HCT116 (cell line): ENCODE results near the gene RAB31. TPM values are rescaled to one million over a fixed set of nuclear protein-coding genes. Genes with fewer than 3 reads are reported as not detected.

Experiments used
- ATAC-seq: fragments of 200-7000 bp; cut with Tn5 transposase; 2 replicates; pipeline ENCODE4 v1.9.1; 2020; ENCODE audit warnings: mild to moderate bottlenecking, moderate library complexity
- BruUV-seq: library from RNA; stranded (reverse); fragments of 400-500 nt; replicated peaks from 2 replicates; lab custom pipeline; 2021; lab: Mats Ljungman, UMichigan
- CTCF ChIA-PET: fragments of 300-600 bp; sonication (Branson Sonifier 250); formaldehyde crosslinking; loops from one replicate; lab custom pipeline; 2021; ENCODE audit warnings: antibody characterized with exemption; lab: Charles Lee
- POLR2A ChIA-PET: fragments of 300-600, 350-600 bp; sonication (Branson Sonifier 250); formaldehyde crosslinking; loops from one replicate; lab custom pipeline; 2021; ENCODE audit warnings: antibody characterized with exemption; lab: Charles Lee
- RAD21 ChIA-PET, 2 experiments: fragments of 300-600 bp; sonication (Branson Sonifier 250); formaldehyde crosslinking; loops; one replicate each; lab custom pipeline; 2023; ENCODE audit warnings: low total read pairs in 2 of 2; ENCODE audit not compliant: uncharacterized antibody in 2 of 2, unreplicated experiment in 2 of 2, low non-redundant PET in 1 of 2; lab: Charles Lee
- DNase-seq: peaks from one replicate; pipeline ENCODE4 v3.0.0-alpha.2; 2010; ENCODE audit warnings: low read depth, low spot score
- H2AFZ ChIP-seq: fragments of 200-600 bp; shearing (Covaris generic), sonication (generic); 2 replicates; pipeline ENCODE4 v1.6.1; 2017; ENCODE audit warnings: low read depth, mixed run types, mixed read lengths, antibody characterized with exemption, low read length; ENCODE audit not compliant: poor library complexity, severe bottlenecking
- H3K27ac ChIP-seq: 2 replicates; pipeline ENCODE4 v1.5.1; 2012; ENCODE audit warnings: low read depth, low read length
- H3K27me3 ChIP-seq: fragments of 200-600 bp; sonication (generic); 2 replicates; pipeline ENCODE4 v1.6.1; 2016; ENCODE audit warnings: mixed run types, low read length, mixed read lengths; ENCODE audit not compliant: insufficient read depth
- H3K36me3 ChIP-seq, 2 experiments: fragments of 200-500 bp in 1 of 2; fragments of 200-600 bp in 1 of 2; sonication (Bioruptor generic) in 1 of 2; sonication (generic) in 1 of 2; 2 replicates each; pipeline versions ENCODE4 v1.5.1 to v1.6.1; 2014 to 2016; ENCODE audit warnings: low read length in 2 of 2, inconsistent platforms in 1 of 2, mixed read lengths in 1 of 2, mixed run types in 1 of 2; ENCODE audit not compliant: insufficient read depth in 2 of 2, control insufficient read depth in 1 of 2
- H3K4me1 ChIP-seq, 2 experiments: fragments of 200-600 bp in 1 of 2; sonication (generic) in 1 of 2; 2 replicates each; pipeline versions ENCODE4 v1.5.1 to v1.6.1; 2012 to 2017; ENCODE audit warnings: low read length in 2 of 2, inconsistent platforms in 1 of 2, mild to moderate bottlenecking in 1 of 2, mixed read lengths in 1 of 2, mixed run types in 1 of 2, moderate library complexity in 1 of 2; ENCODE audit not compliant: insufficient read depth in 2 of 2, control insufficient read depth in 1 of 2
- H3K4me2 ChIP-seq: fragments of 200-600 bp; sonication (generic); 2 replicates; pipeline ENCODE4 v1.6.1; 2017; ENCODE audit warnings: mixed run types, low read length, mixed read lengths
- H3K4me3 ChIP-seq, 2 experiments: fragments of 200-600 bp in 1 of 2; sonication (generic) in 1 of 2; replicated peaks in 1 of 2; 2 replicates each; pipeline ENCODE4 v1.5.1; 2011 to 2016; ENCODE audit warnings: low read length in 2 of 2, control low read depth in 1 of 2, low read depth in 1 of 2, mild to moderate bottlenecking in 1 of 2, mixed read lengths in 1 of 2, mixed run types in 1 of 2
- H3K79me2 ChIP-seq: fragments of 200-600 bp; sonication (generic); 2 replicates; pipeline ENCODE4 v1.6.1; 2017; ENCODE audit warnings: mild to moderate bottlenecking, mixed run types, low read length, moderate library complexity, mixed read lengths; ENCODE audit not compliant: insufficient read depth
- H3K9ac ChIP-seq: fragments of 200-600 bp; sonication (generic); 2 replicates; pipeline ENCODE4 v1.6.1; 2016; ENCODE audit warnings: low read length, mixed read lengths
- H3K9me2 ChIP-seq: fragments of 200-600 bp; sonication (generic), shearing (Covaris generic); 2 replicates; pipeline ENCODE4 v1.6.1; 2017; ENCODE audit warnings: mixed run types, mild to moderate bottlenecking, moderate library complexity; ENCODE audit not compliant: insufficient read depth
- H3K9me3 ChIP-seq, 2 experiments: fragments of 200-500 bp in 1 of 2; fragments of 200-600 bp in 1 of 2; sonication (Bioruptor generic) in 1 of 2; sonication (generic) in 1 of 2; 2 replicates each; pipeline ENCODE4 v1.6.1; 2014 to 2017; ENCODE audit warnings: low read length in 2 of 2, mixed read lengths in 2 of 2, inconsistent platforms in 1 of 2, low read depth in 1 of 2, mild to moderate bottlenecking in 1 of 2, mixed run types in 1 of 2, moderate library complexity in 1 of 2; ENCODE audit not compliant: control insufficient read depth in 1 of 2, insufficient read depth in 1 of 2
- H4K20me1 ChIP-seq: fragments of 200-600 bp; sonication (generic), shearing (Covaris generic); 2 replicates; pipeline ENCODE4 v1.6.1; 2017; ENCODE audit warnings: mixed run types, mild to moderate bottlenecking, moderate library complexity; ENCODE audit not compliant: insufficient read depth
- CBX3 ChIP-seq: IDR thresholded peaks from 2 replicates; pipeline ENCODE4 v1.6.1; 2012; ENCODE audit warnings: low read depth
- EGR1 ChIP-seq: IDR thresholded peaks from 2 replicates; pipeline ENCODE4 v1.6.1; 2012; ENCODE audit warnings: low read depth
- POLR2A ChIP-seq: IDR thresholded peaks from 2 replicates; pipeline ENCODE4 v1.7.0; 2011; ENCODE audit warnings: borderline replicate concordance; ENCODE audit not compliant: insufficient read depth, insufficient read length; ENCODE audit errors: extremely low read depth
- TCF7L2 ChIP-seq: IDR thresholded peaks from 2 replicates; pipeline ENCODE4 v1.7.0; 2011; ENCODE audit warnings: borderline replicate concordance, inconsistent platforms; ENCODE audit not compliant: insufficient read depth, insufficient read length; ENCODE audit errors: extremely low read depth
- intact Hi-C: fragments of 100-400 bp; cut with micrococcal nuclease; formaldehyde crosslinking; loops from 2 replicates; pipeline ENCODE4 v1.10.0; 2022
- total RNA-seq: library from RNA; stranded (reverse); gene quantifications from one replicate; pipeline ENCODE4 v1.2.1, GENCODE V29; 2021; ENCODE audit not compliant: unreplicated experiment
- TF ChIP-seq, protein P1 (sequence below): IDR thresholded peaks from 2 replicates; pipeline ENCODE4 v1.6.1; 2012; ENCODE audit warnings: low read depth
- TF ChIP-seq, protein P2 (sequence below): IDR thresholded peaks from 2 replicates; pipeline ENCODE4 v1.6.1; 2012
- TF ChIP-seq, protein P3 (sequence below): IDR thresholded peaks from 2 replicates; pipeline ENCODE4 v1.6.1; 2012

The RAB31 gene
- total RNA-seq, 1 experiment from 2014 or later = 46.9 TPM

DNA sequence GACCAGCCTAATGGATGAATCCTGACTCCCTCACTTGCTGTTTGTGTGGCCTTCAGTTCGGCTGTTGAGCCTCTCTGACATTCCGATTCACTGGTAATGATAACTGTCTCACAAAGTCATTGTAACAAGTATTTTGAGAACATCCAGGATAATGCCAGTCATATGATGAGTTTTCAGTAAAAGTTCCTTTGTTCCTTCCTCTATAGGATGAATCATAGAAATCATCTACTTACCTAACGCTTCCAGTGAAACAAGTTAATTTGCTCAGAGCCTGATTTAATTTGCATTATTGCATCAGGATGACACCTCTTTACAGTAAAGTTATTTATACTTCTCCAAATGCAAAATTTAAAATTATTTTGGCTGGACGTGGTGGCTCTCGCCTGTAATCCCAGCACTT, 32.0 kb downstream of the RAB31 start:
- intact Hi-C loops = no loop called here
- no peaks in the 10 kb centered on the region for H3K9me2 ChIP-seq
- ATAC-seq (no peak), DNase-seq (no peak)
- POLR2A ChIA-PET = no interaction called here
- H4K20me1 ChIP-seq = peaks cover 3% of the 10 kb centered on the region; the same call in 1 of the 2 replicates
- no peak overlapping the region for H3K4me2 ChIP-seq
- peaks cover 61 to 80% of the 10 kb centered on the region in 2 experiments for H3K4me1 ChIP-seq
- BruUV-seq = no TSS peak
- TF ChIP-seq TCF7L2 (no peak), EGR1 (no peak), CBX3 (no peak), POLR2A (no peak)
- TF ChIP-seq, protein P1, sequence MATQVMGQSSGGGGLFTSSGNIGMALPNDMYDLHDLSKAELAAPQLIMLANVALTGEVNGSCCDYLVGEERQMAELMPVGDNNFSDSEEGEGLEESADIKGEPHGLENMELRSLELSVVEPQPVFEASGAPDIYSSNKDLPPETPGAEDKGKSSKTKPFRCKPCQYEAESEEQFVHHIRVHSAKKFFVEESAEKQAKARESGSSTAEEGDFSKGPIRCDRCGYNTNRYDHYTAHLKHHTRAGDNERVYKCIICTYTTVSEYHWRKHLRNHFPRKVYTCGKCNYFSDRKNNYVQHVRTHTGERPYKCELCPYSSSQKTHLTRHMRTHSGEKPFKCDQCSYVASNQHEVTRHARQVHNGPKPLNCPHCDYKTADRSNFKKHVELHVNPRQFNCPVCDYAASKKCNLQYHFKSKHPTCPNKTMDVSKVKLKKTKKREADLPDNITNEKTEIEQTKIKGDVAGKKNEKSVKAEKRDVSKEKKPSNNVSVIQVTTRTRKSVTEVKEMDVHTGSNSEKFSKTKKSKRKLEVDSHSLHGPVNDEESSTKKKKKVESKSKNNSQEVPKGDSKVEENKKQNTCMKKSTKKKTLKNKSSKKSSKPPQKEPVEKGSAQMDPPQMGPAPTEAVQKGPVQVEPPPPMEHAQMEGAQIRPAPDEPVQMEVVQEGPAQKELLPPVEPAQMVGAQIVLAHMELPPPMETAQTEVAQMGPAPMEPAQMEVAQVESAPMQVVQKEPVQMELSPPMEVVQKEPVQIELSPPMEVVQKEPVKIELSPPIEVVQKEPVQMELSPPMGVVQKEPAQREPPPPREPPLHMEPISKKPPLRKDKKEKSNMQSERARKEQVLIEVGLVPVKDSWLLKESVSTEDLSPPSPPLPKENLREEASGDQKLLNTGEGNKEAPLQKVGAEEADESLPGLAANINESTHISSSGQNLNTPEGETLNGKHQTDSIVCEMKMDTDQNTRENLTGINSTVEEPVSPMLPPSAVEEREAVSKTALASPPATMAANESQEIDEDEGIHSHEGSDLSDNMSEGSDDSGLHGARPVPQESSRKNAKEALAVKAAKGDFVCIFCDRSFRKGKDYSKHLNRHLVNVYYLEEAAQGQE = no peak
- TF ChIP-seq, protein P2, sequence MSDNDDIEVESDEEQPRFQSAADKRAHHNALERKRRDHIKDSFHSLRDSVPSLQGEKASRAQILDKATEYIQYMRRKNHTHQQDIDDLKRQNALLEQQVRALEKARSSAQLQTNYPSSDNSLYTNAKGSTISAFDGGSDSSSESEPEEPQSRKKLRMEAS = no peak
- TF ChIP-seq, protein P3, sequence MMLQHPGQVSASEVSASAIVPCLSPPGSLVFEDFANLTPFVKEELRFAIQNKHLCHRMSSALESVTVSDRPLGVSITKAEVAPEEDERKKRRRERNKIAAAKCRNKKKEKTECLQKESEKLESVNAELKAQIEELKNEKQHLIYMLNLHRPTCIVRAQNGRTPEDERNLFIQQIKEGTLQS = no peak
- TF ChIP-seq, all 23 proteins: peak for 0
- ChIA-PET CTCF (no interaction called here), RAD21 (no interaction called here)
- Histone ChIP-seq H3K79me2 (no peaks in the 10 kb centered on the region; the same call in 1 of the 2 replicates), H3K9me3 (no peaks in the 10 kb centered on the region), H3K9ac (no peak overlapping the region), H3K27ac (no peak overlapping the region), H3K36me3 (no peaks in the 10 kb centered on the region), H3K27me3 (peaks cover 15% of the 10 kb centered on the region; the same call in 1 of the 2 replicates), H3K4me3 (no peak overlapping the region), H2AFZ (no peak overlapping the region)
